Tibial artery (tissue), 4 donors: Measurements from ENCODE around the gene SLCO2A1.

Experiments used
- DNase-seq, 2 donors: peaks; one replicate each; pipeline ENCODE4 v3.0.0-alpha.2; 2019
- H3K27ac ChIP-seq, 2 donors: fragments of 200-600 bp; sonication (generic) in 1 of 2; 1 replicate in 1 of 2; 2 replicates in 1 of 2; pipeline ENCODE4 v1.5.1; 2018 to 2019; ENCODE audit warnings: mild to moderate bottlenecking in 1 of 2
- H3K27me3 ChIP-seq, 2 donors: fragments of 200-600 bp; sonication (generic) in 1 of 2; one replicate each; pipeline versions ENCODE4 v1.5.1 to v1.6.0; 2016 to 2019
- H3K36me3 ChIP-seq, 3 donors: fragments of 200-600 bp; sonication (generic) in 2 of 3; one replicate each; pipeline ENCODE4 v1.5.1; 2016 to 2019; ENCODE audit warnings: mild to moderate bottlenecking in 2 of 3
- H3K4me1 ChIP-seq, 4 donors: fragments of 200-600 bp; sonication (generic) in 2 of 4; 1 replicate in 3 of 4; 2 replicates in 1 of 4; pipeline ENCODE4 v1.5.1; 2016 to 2019
- H3K4me3 ChIP-seq, 2 donors: fragments of 200-600 bp; sonication (generic) in 1 of 2; 1 replicate in 1 of 2; 2 replicates in 1 of 2; pipeline ENCODE4 v1.5.1; 2018 to 2019; ENCODE audit warnings: mild to moderate bottlenecking in 2 of 2
- H3K9me3 ChIP-seq, 3 donors: fragments of 200-600 bp; sonication (generic) in 1 of 3; one replicate each; pipeline ENCODE4 v1.5.1; 2016 to 2019
- CTCF ChIP-seq, 2 experiments: fragments of 200-600 bp in 1 of 2; fragments of 450-650 bp in 1 of 2; IDR thresholded peaks; one replicate each; pipeline ENCODE4 v1.5.1; 2017 to 2019; ENCODE audit warnings: antibody characterized with exemption in 2 of 2, mild to moderate bottlenecking in 1 of 2, moderate library complexity in 1 of 2
- intact Hi-C: fragments of 100-400 bp; cut with DNase I; formaldehyde crosslinking; loops from one replicate; pipeline ENCODE4 v1.15.0; 2023; ENCODE audit warnings: low total_unique reads

SLCO2A1 gene

GRCh38 chr3:133997871-133998635 lies 31.7 kb downstream of the SLCO2A1 start:
- no peak for TF ChIP-seq CTCF (IDR thresholded peaks at IDR 0.05)
- H3K27ac ChIP-seq, result no peak overlapping the region
- H3K4me3 ChIP-seq, result no peak overlapping the region
- no peaks in the 10 kb centered on the region for H3K9me3 ChIP-seq
- H3K36me3 ChIP-seq, result no peaks in the 10 kb centered on the region
- no peak for DNase-seq
- H3K4me1 ChIP-seq, result no peaks in the 10 kb centered on the region
- intact Hi-C loops, result no loop called here
- H3K27me3 ChIP-seq, result peaks cover 0 to 2% of the 10 kb centered on the region in 2 donors

- peaks cover 0 to 4% (median 0%) of the 10 kb centered on the region in 4 donors for H3K4me1 ChIP-seq
- H3K27ac ChIP-seq, result no peak overlapping the region
- no peaks in the 10 kb centered on the region for H3K9me3 ChIP-seq
- no peaks in the 10 kb centered on the region for H3K36me3 ChIP-seq
- intact Hi-C loops, result no loop called here
- no peak for TF ChIP-seq CTCF (IDR thresholded peaks at IDR 0.05)
- no peak for DNase-seq
- no peak overlapping the region for H3K4me3 ChIP-seq
- peaks cover 0 to 2% of the 10 kb centered on the region in 2 donors for H3K27me3 ChIP-seq
Observed at GRCh38 chr3:133996996-133997395, 32.7 kb downstream of the SLCO2A1 start.

GRCh38 chr3:133996251-133996661 lies 33.5 kb downstream of the SLCO2A1 start:
- no peak overlapping the region for H3K27ac ChIP-seq
- H3K27me3 ChIP-seq, result peaks cover 0 to 2% of the 10 kb centered on the region in 2 donors
- no peaks in the 10 kb centered on the region for H3K9me3 ChIP-seq
- no peak for TF ChIP-seq CTCF (IDR thresholded peaks at IDR 0.05)
- H3K36me3 ChIP-seq, result no peaks in the 10 kb centered on the region
- no peak overlapping the region for H3K4me3 ChIP-seq
- H3K4me1 ChIP-seq, result peaks cover 0 to 4% (median 0%) of the 10 kb centered on the region in 4 donors
- no peak for DNase-seq
- intact Hi-C loops, result no loop called here

GRCh38 chr3:133995264-133995663 lies 34.5 kb downstream of the SLCO2A1 start:
- H3K27ac ChIP-seq, result no peak overlapping the region
- no peak for DNase-seq
- intact Hi-C loops, result no loop called here
- H3K27me3 ChIP-seq, result peaks cover 0 to 2% of the 10 kb centered on the region in 2 donors
- no peaks in the 10 kb centered on the region for H3K9me3 ChIP-seq
- H3K36me3 ChIP-seq, result no peaks in the 10 kb centered on the region
- H3K4me3 ChIP-seq, result no peak overlapping the region
- TF ChIP-seq CTCF (IDR thresholded peaks at IDR 0.05), result no peak
- peaks cover 0 to 4% (median 0%) of the 10 kb centered on the region in 4 donors for H3K4me1 ChIP-seq

- Histone ChIP-seq H3K36me3 (no peaks in the 10 kb centered on the region), H3K4me1 (peaks cover 0 to 4% (median 0%) of the 10 kb centered on the region in 4 donors), H3K9me3 (no peaks in the 10 kb centered on the region), H3K4me3 (no peak overlapping the region), H3K27ac (no peak overlapping the region), H3K27me3 (no peaks in the 10 kb centered on the region)
- no peak for TF ChIP-seq CTCF (IDR thresholded peaks at IDR 0.05)
- intact Hi-C loops, result no loop called here
- no peak for DNase-seq
Observed at GRCh38 chr3:133994166-133994890, 35.4 kb downstream of the SLCO2A1 start.
